Stimulated activated CD8-positive, alpha-beta memory T cell treated with anti-CD3 and anti-CD28 coated beads, Interleukin-15, amount 100 ng/mL, for 24 hours (primary cell): Measurements from ENCODE around the gene CDK14.
"Not testable (repeated sequence)": the region's sequence is repeated elsewhere in the genome, so short reads cannot be mapped to it uniquely, and the experiment has no call there.

Experiments
- DNase-seq: peaks from one replicate; pipeline ENCODE4 v3.0.0-alpha.2; 2020; ENCODE audit warnings: low read depth

Gene CDK14

GRCh38 chr7:90758933-90759562 is 162.9 kb downstream of the CDK14 start:
- DNase-seq = no peak

- DNase-seq = no peak
Measured at GRCh38 chr7:90759710-90760109, 163.6 kb downstream of the CDK14 start.

GRCh38 chr7:90760892-90761291 is 164.8 kb downstream of the CDK14 start:
- no peak for DNase-seq

- no peak for DNase-seq
Measured at GRCh38 chr7:90761584-90761983, 165.5 kb downstream of the CDK14 start.

- no peak for DNase-seq
Measured at GRCh38 chr7:90763108-90763507, 167.0 kb downstream of the CDK14 start.

- DNase-seq = no peak
Measured at GRCh38 chr7:90764848-90765570, 168.9 kb downstream of the CDK14 start.

GRCh38 chr7:90766814-90767564 is 170.9 kb downstream of the CDK14 start:
- DNase-seq = no peak

- DNase-seq = no peak
Measured at GRCh38 chr7:90768301-90768700, 172.2 kb downstream of the CDK14 start.

- DNase-seq = no peak
Measured at GRCh38 chr7:90769036-90769435, 172.9 kb downstream of the CDK14 start.

- DNase-seq = not testable (repeated sequence)
Measured at GRCh38 chr7:90769566-90769965, 173.4 kb downstream of the CDK14 start.

- no peak for DNase-seq
Measured at GRCh38 chr7:90771281-90771680, 175.2 kb downstream of the CDK14 start.

- no peak for DNase-seq
Measured at GRCh38 chr7:90772410-90772809, 176.3 kb downstream of the CDK14 start.

- no peak for DNase-seq
Measured at GRCh38 chr7:90773269-90773668, 177.1 kb downstream of the CDK14 start.

- DNase-seq = no peak
Measured at GRCh38 chr7:90774706-90775105, 178.6 kb downstream of the CDK14 start.

GRCh38 chr7:90775383-90775965 is 179.4 kb downstream of the CDK14 start:
- no peak for DNase-seq

GRCh38 chr7:90777041-90777440 is 180.9 kb downstream of the CDK14 start:
- DNase-seq = no peak

GRCh38 chr7:90777465-90777864 is 181.3 kb downstream of the CDK14 start:
- no peak for DNase-seq

GRCh38 chr7:90777886-90778285 is 181.8 kb downstream of the CDK14 start:
- no peak for DNase-seq

- DNase-seq = no peak
Measured at GRCh38 chr7:90788052-90788451, 191.9 kb downstream of the CDK14 start.

GRCh38 chr7:90789736-90790306 is 193.7 kb downstream of the CDK14 start:
- no peak for DNase-seq

GRCh38 chr7:90791596-90791995 is 195.5 kb downstream of the CDK14 start:
- no peak for DNase-seq

- DNase-seq = no peak
Measured at GRCh38 chr7:90792301-90792700, 196.2 kb downstream of the CDK14 start.
